GM12878 (cell line): ENCODE results near the gene SC5D. TPM values are rescaled to one million over a fixed set of nuclear protein-coding genes. Genes with fewer than 3 reads are reported as not detected.

Experiments used
- ATF7 ChIP-seq: fragments of 450-650 bp; IDR thresholded peaks from 2 replicates; pipeline ENCODE4 v1.6.1; 2016; ENCODE audit warnings: low read depth, mild to moderate bottlenecking
- CHD1 ChIP-seq: IDR thresholded peaks from 2 replicates; pipeline ENCODE4 v1.6.1; 2012; ENCODE audit warnings: low read depth, low read length, improper control_type of control experiment
- CREB1 ChIP-seq: IDR thresholded peaks from 2 replicates; pipeline ENCODE4 v1.6.1; 2012; ENCODE audit warnings: low read depth, mild to moderate bottlenecking, inconsistent platforms
- CREM ChIP-seq: IDR thresholded peaks from 2 replicates; pipeline ENCODE4 v1.6.1; 2014; ENCODE audit warnings: antibody characterized with exemption, low read depth
- ESRRA ChIP-seq: IDR thresholded peaks from 2 replicates; pipeline ENCODE4 v1.6.1; 2012; ENCODE audit warnings: mild to moderate bottlenecking, low read length, improper control_type of control experiment
- ETV6 ChIP-seq, 2 experiments: fragments of 450-650 bp in 1 of 2; IDR thresholded peaks in 1 of 2; conservative IDR thresholded peaks in 1 of 2; 2 replicates each; pipeline ENCODE4 v1.6.1; 2014; ENCODE audit warnings: antibody characterized with exemption in 1 of 2, borderline replicate concordance in 1 of 2, low read depth in 1 of 2, mild to moderate bottlenecking in 1 of 2, moderate library complexity in 1 of 2
- EZH2 ChIP-seq: IDR thresholded peaks from 2 replicates; pipeline ENCODE4 v1.6.1; 2012; ENCODE audit warnings: low read depth, mild to moderate bottlenecking, control low read depth, inconsistent platforms, low read length, borderline replicate concordance; ENCODE audit not compliant: control insufficient read depth
- FOXM1 ChIP-seq: IDR thresholded peaks from 2 replicates; pipeline ENCODE4 v1.6.1; 2012; ENCODE audit warnings: low read depth, mild to moderate bottlenecking, inconsistent platforms, low read length, moderate library complexity
- GABPA ChIP-seq: IDR thresholded peaks from 2 replicates; pipeline ENCODE4 v1.6.1; 2014; ENCODE audit warnings: antibody characterized with exemption, low read depth, mild to moderate bottlenecking, inconsistent platforms
- IRF4 ChIP-seq: IDR thresholded peaks from 2 replicates; pipeline ENCODE4 v1.6.1; 2011; ENCODE audit warnings: low read depth, low read length
- JUND ChIP-seq: IDR thresholded peaks from 2 replicates; pipeline ENCODE4 v1.6.1; 2012; ENCODE audit warnings: low read depth, mild to moderate bottlenecking, low read length, improper control_type of control experiment, moderate library complexity
- NFYB ChIP-seq: IDR thresholded peaks from 2 replicates; pipeline ENCODE4 v1.6.1; 2011; ENCODE audit warnings: low read depth, mild to moderate bottlenecking, low read length, improper control_type of control experiment, moderate library complexity; ENCODE audit not compliant: insufficient read depth
- PAX8 ChIP-seq: fragments of 450-650 bp; IDR thresholded peaks from 2 replicates; pipeline ENCODE4 v1.6.1; 2017; ENCODE audit warnings: mild to moderate bottlenecking, moderate library complexity
- RAD51 ChIP-seq: fragments of 450-650 bp; IDR thresholded peaks from 2 replicates; pipeline ENCODE4 v1.6.1; 2016; ENCODE audit warnings: moderate library complexity, mild to moderate bottlenecking, inconsistent platforms
- RB1 ChIP-seq: fragments of 450-650 bp; formaldehyde crosslinking; IDR thresholded peaks from 2 replicates; pipeline ENCODE4 v1.6.1; 2017; ENCODE audit warnings: mild to moderate bottlenecking, borderline replicate concordance
- SIX5 ChIP-seq: IDR thresholded peaks from 2 replicates; pipeline ENCODE4 v1.6.1; 2011; ENCODE audit warnings: mild to moderate bottlenecking, low read depth, low read length, moderate library complexity; ENCODE audit not compliant: severe bottlenecking
- SMC3 ChIP-seq: IDR thresholded peaks from 2 replicates; pipeline ENCODE4 v1.6.1; 2011; ENCODE audit warnings: low read length, improper control_type of control experiment, borderline replicate concordance
- STAT3 ChIP-seq: IDR thresholded peaks from 2 replicates; pipeline ENCODE4 v1.6.1; 2011; ENCODE audit warnings: low read depth, low read length, improper control_type of control experiment
- SUPT20H ChIP-seq: IDR thresholded peaks from 2 replicates; pipeline ENCODE4 v1.6.1; 2011; ENCODE audit warnings: low read depth, mild to moderate bottlenecking, low read length, moderate library complexity, borderline replicate concordance; ENCODE audit not compliant: control insufficient read depth
- TARDBP ChIP-seq: IDR thresholded peaks from 2 replicates; pipeline ENCODE4 v1.6.1; 2016; ENCODE audit warnings: borderline replicate concordance
- ZBED1 ChIP-seq: IDR thresholded peaks from 2 replicates; pipeline ENCODE4 v1.6.1; 2016; ENCODE audit warnings: borderline replicate concordance
- ZNF207 ChIP-seq: fragments of 450-650 bp; IDR thresholded peaks from 2 replicates; pipeline ENCODE4 v1.6.1; 2014; ENCODE audit warnings: antibody characterized with exemption, mild to moderate bottlenecking, borderline replicate concordance
- ZNF24 ChIP-seq: fragments of 450-650 bp; IDR thresholded peaks from 2 replicates; pipeline ENCODE4 v1.6.1; 2017; ENCODE audit warnings: antibody characterized with exemption, mild to moderate bottlenecking
- polyA plus RNA-seq, 11 experiments: library from polyadenylated mRNA; depleted of rRNA in 4 of 11; unstranded in 6 of 11; stranded (reverse) in 5 of 11; fragments of >200 nt; fragmentation: Nextera tagmentation in 4 of 11; fragmentation: Illumina TruSeq in 1 of 11; extraction: Ambion mirVana in 4 of 11; extraction: Trizol in 1 of 11; gene quantifications; 1 replicate in 1 of 11; 2 replicates in 10 of 11; pipeline versions ENCODE4 v1.2.1 to v1.2.3, GENCODE V29; 2011 to 2016; ENCODE audit warnings: inconsistent platforms in 2 of 11, missing spikeins in 2 of 11, low read depth in 1 of 11
- total RNA-seq, 4 experiments: library from RNA; depleted of rRNA in 3 of 4; stranded (reverse); fragments of >200 nt in 3 of 4; fragmentation: Illumina TruSeq in 1 of 4; extraction: Trizol in 1 of 4; gene quantifications; 2 replicates each; pipeline versions ENCODE4 v1.2.1 to v1.2.3, GENCODE V29; 2013 to 2021
- TF ChIP-seq, protein P1 (sequence below): fragments of 450-650 bp; formaldehyde crosslinking; IDR thresholded peaks from 2 replicates; pipeline ENCODE4 v1.4.0; 2022; ENCODE audit warnings: mild to moderate bottlenecking, moderate library complexity
- TF ChIP-seq, protein P2 (sequence below): fragments of 150-350 bp; IDR thresholded peaks from 2 replicates; pipeline ENCODE4 v1.6.1; 2014; ENCODE audit warnings: mild to moderate bottlenecking, low read depth, low read length

The SC5D gene
- total and polyA plus RNA-seq, 10 of the 15 experiments (the other 5 are each of a cell fraction or from before 2014, with no cell fraction given) = 23.7 to 134 (median 30.8) TPM

DNA sequence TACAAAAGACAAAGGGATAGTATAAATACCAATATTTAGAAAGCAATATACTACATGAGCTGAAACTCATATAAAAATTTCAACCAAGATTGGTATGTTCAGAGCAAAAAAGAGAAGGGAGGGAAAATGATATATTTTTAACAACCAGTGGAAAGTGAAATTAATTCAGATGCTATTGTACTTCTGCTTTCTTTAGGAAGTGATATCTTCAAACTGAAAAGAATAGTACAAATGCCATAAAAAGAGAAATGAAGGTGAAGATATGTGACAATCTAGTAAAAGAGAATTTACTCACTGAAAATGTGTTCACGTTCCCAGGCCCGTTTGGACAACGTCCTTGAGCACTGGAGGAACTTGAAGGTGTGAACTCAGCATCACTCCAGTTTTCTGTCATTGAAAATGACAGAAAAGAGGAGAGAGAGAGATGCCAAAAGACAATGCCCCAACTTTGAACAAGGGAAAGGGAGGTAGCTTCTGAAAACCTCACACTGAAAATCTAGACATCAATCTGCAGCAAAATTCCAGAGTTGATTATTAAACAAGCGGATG is 47.5 kb downstream of the SC5D start (continued):
- TF ChIP-seq, protein P1, sequence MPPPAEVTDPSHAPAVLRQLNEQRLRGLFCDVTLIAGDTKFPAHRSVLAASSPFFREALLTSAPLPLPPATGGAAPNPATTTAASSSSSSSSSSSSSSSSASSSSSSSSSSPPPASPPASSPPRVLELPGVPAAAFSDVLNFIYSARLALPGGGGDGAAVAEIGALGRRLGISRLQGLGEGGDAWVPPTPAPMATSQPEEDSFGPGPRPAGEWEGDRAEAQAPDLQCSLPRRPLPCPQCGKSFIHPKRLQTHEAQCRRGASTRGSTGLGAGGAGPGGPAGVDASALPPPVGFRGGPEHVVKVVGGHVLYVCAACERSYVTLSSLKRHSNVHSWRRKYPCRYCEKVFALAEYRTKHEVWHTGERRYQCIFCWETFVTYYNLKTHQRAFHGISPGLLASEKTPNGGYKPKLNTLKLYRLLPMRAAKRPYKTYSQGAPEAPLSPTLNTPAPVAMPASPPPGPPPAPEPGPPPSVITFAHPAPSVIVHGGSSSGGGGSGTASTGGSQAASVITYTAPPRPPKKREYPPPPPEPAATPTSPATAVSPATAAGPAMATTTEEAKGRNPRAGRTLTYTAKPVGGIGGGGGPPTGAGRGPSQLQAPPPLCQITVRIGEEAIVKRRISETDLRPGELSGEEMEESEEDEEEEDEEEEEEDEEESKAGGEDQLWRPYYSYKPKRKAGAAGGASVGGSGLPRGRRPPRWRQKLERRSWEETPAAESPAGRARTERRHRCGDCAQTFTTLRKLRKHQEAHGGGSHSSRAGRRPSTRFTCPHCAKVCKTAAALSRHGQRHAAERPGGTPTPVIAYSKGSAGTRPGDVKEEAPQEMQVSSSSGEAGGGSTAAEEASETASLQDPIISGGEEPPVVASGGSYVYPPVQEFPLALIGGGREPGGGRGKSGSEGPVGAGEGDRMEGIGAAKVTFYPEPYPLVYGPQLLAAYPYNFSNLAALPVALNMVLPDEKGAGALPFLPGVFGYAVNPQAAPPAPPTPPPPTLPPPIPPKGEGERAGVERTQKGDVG (CRISPR knock-in tag) = no peak
- TF ChIP-seq JUND (no peak), FOXM1 (no peak), ETV6 (conservative IDR thresholded peaks at IDR 0.05 in 1 of 2, IDR thresholded peaks at IDR 0.05 in 1 of 2; ENCODE audit: borderline replicate concordance in 1 of 2, low read depth in 1 of 2) (no peak), CHD1 (no peak), STAT3 (no peak), ESRRA (no peak), IRF4 (no peak), RB1 (no peak), PAX8 (no peak), SIX5 (no peak), NFYB (no peak), ZNF24 (no peak), ZNF207 (no peak), CREB1 (no peak), SUPT20H (no peak), EZH2 (no peak), RAD51 (no peak), CREM (no peak), ZBED1 (no peak), TARDBP (no peak), ATF7 (peak; percentile 41), SMC3 (no peak), GABPA (no peak)
- TF ChIP-seq, protein P2, sequence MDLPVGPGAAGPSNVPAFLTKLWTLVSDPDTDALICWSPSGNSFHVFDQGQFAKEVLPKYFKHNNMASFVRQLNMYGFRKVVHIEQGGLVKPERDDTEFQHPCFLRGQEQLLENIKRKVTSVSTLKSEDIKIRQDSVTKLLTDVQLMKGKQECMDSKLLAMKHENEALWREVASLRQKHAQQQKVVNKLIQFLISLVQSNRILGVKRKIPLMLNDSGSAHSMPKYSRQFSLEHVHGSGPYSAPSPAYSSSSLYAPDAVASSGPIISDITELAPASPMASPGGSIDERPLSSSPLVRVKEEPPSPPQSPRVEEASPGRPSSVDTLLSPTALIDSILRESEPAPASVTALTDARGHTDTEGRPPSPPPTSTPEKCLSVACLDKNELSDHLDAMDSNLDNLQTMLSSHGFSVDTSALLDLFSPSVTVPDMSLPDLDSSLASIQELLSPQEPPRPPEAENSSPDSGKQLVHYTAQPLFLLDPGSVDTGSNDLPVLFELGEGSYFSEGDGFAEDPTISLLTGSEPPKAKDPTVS = no peak
